ENCODE data around the gene TFPI. TPM values are rescaled to one million over a fixed set of nuclear protein-coding genes. Genes with fewer than 3 reads are reported as not detected.

Gene TFPI
- total RNA-seq, 1 donor from 2014 or later, result 0.59 TPM

DNA sequence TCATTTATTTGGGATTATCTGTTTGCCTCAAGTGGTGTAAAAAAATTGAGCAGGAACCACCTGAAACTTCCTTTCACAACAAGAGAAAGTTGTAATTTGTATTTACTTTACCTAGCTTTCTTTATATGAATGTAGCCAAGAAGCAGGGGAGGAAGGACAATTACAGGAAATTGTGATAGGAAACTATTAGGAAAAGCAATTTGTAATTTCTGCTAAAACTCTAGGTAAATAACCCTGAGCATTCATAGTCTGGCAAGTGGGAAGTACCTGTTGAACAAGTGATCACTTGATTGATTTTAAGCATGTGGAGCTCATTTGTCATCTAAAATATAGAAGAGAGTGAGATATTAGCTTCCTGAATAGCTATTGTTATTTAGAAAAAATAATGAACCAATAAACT, 5.0 kb downstream of the TFPI start:
- H3K9me3 Mint-ChIP-seq (ENCODE audit: unreplicated experiment), result peaks cover 2% of the 10 kb centered on the region
- TF ChIP-seq, protein P1, sequence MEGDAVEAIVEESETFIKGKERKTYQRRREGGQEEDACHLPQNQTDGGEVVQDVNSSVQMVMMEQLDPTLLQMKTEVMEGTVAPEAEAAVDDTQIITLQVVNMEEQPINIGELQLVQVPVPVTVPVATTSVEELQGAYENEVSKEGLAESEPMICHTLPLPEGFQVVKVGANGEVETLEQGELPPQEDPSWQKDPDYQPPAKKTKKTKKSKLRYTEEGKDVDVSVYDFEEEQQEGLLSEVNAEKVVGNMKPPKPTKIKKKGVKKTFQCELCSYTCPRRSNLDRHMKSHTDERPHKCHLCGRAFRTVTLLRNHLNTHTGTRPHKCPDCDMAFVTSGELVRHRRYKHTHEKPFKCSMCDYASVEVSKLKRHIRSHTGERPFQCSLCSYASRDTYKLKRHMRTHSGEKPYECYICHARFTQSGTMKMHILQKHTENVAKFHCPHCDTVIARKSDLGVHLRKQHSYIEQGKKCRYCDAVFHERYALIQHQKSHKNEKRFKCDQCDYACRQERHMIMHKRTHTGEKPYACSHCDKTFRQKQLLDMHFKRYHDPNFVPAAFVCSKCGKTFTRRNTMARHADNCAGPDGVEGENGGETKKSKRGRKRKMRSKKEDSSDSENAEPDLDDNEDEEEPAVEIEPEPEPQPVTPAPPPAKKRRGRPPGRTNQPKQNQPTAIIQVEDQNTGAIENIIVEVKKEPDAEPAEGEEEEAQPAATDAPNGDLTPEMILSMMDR (IDR thresholded peaks at IDR 0.05; ENCODE audit: partially characterized antibody, unreplicated experiment), result no peak
- H3K27me3 Mint-ChIP-seq (ENCODE audit: unreplicated experiment), result no peaks in the 10 kb centered on the region
- H3K4me1 Mint-ChIP-seq (ENCODE audit: low read depth, unreplicated experiment), result peaks cover 9% of the 10 kb centered on the region
- no peak for DNase-seq
- H3K27ac Mint-ChIP-seq (ENCODE audit: unreplicated experiment), result no peak overlapping the region
- no peak overlapping the region for H3K4me3 Mint-ChIP-seq (ENCODE audit: unreplicated experiment)
- H3K36me3 Mint-ChIP-seq (ENCODE audit: unreplicated experiment), result no peaks in the 10 kb centered on the region

DNA sequence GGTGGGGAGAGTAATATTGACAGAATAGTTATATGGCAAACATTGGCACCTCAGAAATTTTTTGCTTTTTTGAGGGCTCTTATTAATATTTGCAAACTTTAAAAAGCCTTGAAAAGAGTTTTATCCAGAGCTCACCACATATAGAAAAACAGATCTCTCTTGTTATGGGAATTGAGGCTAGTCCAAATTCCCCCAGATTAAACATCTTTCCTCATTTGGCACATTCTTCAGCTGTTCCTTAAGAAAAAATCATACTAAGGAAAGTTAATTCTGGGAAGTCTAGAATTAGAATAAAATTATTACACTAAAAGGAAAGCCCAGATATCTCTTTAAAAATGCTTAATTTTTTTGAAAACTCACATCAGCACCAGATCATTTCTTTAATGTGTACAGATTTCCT, 5.6 kb downstream of the TFPI start:
- H3K4me3 Mint-ChIP-seq (ENCODE audit: unreplicated experiment), result no peak overlapping the region
- H3K9me3 Mint-ChIP-seq (ENCODE audit: unreplicated experiment), result peaks cover 2% of the 10 kb centered on the region
- H3K4me1 Mint-ChIP-seq (ENCODE audit: low read depth, unreplicated experiment), result peaks cover 9% of the 10 kb centered on the region
- no peak overlapping the region for H3K27ac Mint-ChIP-seq (ENCODE audit: unreplicated experiment)
- no peak for DNase-seq
- TF ChIP-seq, protein P1 (IDR thresholded peaks at IDR 0.05; ENCODE audit: partially characterized antibody, unreplicated experiment), result no peak
- H3K36me3 Mint-ChIP-seq (ENCODE audit: unreplicated experiment), result no peaks in the 10 kb centered on the region
- H3K27me3 Mint-ChIP-seq (ENCODE audit: unreplicated experiment), result no peaks in the 10 kb centered on the region

DNA sequence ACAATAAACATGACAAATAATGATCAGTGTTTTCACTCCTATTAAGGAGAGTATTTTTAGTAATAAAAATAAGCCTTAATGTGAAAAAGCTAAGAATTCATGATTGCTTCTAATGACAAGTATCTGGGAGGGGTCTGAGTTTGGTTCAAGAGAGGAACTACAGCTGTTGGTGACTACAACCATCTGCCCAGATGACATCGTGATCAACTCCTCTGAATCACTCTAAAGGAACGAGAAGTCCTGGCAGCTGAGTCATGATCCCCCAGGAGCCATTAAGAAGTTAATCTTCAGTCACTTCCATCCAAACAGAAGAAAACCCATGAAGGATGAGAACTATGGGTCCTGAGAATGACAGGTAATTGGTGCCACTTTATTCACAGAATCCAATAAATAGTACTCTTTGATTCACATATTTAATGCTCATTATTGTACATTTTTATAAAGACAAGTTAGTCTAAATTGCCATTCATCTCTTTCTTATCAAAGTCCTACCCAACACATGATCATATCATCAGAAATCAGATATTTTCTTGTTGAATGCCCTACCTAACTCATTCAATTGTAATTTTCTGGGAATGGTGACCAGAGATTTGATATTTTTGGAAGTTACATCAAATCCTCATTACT, 6.8 kb downstream of the TFPI start:
- no peak overlapping the region for H3K27ac Mint-ChIP-seq (ENCODE audit: unreplicated experiment)
- no peak overlapping the region for H3K4me3 Mint-ChIP-seq (ENCODE audit: unreplicated experiment)
- H3K4me1 Mint-ChIP-seq (ENCODE audit: low read depth, unreplicated experiment), result peaks cover 9% of the 10 kb centered on the region
- no peaks in the 10 kb centered on the region for H3K27me3 Mint-ChIP-seq (ENCODE audit: unreplicated experiment)
- peaks cover 2% of the 10 kb centered on the region for H3K9me3 Mint-ChIP-seq (ENCODE audit: unreplicated experiment)
- TF ChIP-seq, protein P1 (IDR thresholded peaks at IDR 0.05; ENCODE audit: partially characterized antibody, unreplicated experiment), result no peak
- no peak for DNase-seq
- no peaks in the 10 kb centered on the region for H3K36me3 Mint-ChIP-seq (ENCODE audit: unreplicated experiment)

DNA sequence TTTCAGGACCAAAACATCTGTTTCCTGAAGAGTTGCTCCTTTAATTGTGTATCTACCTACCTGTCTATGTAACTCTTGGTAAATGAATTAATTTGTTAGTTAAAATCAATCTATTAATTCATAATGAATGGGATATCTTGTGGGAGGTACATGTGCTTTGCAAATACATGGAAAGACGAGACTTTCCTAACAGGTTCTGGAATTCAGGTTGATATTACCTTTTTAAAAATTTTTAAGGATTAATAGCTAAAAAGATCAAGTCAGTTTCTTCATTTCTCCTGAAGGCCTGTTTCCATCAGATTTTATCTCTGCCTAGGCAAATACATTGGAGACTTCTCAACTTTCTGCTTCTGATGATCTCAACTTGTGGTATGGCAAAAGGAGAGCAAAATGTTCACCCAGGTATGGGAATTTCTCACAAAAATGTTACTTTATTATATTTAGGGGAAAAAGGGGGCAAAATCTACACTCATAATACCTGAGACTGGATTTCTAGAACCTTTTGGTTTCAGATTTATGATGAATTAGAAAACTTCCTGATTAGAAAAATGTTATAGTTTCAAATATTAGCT, 7.4 kb downstream of the TFPI start:
- TF ChIP-seq, protein P1 (IDR thresholded peaks at IDR 0.05; ENCODE audit: partially characterized antibody, unreplicated experiment), result no peak
- peaks cover 2% of the 10 kb centered on the region for H3K9me3 Mint-ChIP-seq (ENCODE audit: unreplicated experiment)
- H3K27ac Mint-ChIP-seq (ENCODE audit: unreplicated experiment), result no peak overlapping the region
- H3K4me1 Mint-ChIP-seq (ENCODE audit: low read depth, unreplicated experiment), result peaks cover 9% of the 10 kb centered on the region
- no peak overlapping the region for H3K4me3 Mint-ChIP-seq (ENCODE audit: unreplicated experiment)
- no peak for DNase-seq
- no peaks in the 10 kb centered on the region for H3K36me3 Mint-ChIP-seq (ENCODE audit: unreplicated experiment)
- no peaks in the 10 kb centered on the region for H3K27me3 Mint-ChIP-seq (ENCODE audit: unreplicated experiment)

DNA sequence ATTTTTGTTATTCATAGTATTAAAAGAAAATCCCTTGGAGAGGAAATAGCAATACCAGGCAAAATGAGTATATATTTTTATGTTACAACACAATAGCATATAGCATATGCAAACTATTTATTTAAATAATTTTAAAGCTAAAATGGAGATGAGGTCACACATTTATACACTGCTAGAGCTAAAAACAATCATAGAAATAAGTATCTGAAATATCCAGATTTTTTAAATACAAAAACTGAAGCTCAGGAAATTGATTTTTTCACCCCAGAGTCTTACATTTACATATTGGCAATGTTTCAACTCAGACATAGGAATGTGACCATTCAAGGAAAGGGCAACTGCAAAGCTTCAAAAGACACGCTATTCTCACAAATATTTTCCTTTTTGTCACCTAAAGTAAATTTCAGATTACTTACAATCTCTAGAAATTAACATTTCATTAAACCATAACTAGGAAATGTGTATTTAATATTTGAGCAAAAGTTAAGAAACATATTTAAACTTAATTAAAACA, 8.9 kb downstream of the TFPI start:
- TF ChIP-seq, protein P1 (IDR thresholded peaks at IDR 0.05; ENCODE audit: partially characterized antibody, unreplicated experiment), result no peak
- Mint-ChIP-seq H3K4me1 (ENCODE audit: low read depth, unreplicated experiment) (peaks cover 9% of the 10 kb centered on the region), H3K4me3 (ENCODE audit: unreplicated experiment) (no peak overlapping the region), H3K27ac (ENCODE audit: unreplicated experiment) (no peak overlapping the region), H3K9me3 (ENCODE audit: unreplicated experiment) (peaks cover 2% of the 10 kb centered on the region), H3K36me3 (ENCODE audit: unreplicated experiment) (no peaks in the 10 kb centered on the region), H3K27me3 (ENCODE audit: unreplicated experiment) (no peaks in the 10 kb centered on the region)
- no peak for DNase-seq
